Measurements from ENCODE around the gene USHBP1. TPM values are rescaled to one million over a fixed set of nuclear protein-coding genes. Genes with fewer than 3 reads are reported as not detected.
"Not testable (repeated sequence)": the region's sequence is repeated elsewhere in the genome, so short reads cannot be mapped to it uniquely, and the experiment has no call there.

Gene USHBP1
- total and polyA plus RNA-seq, 5 donors from 2014 or later, result not detected

DNA sequence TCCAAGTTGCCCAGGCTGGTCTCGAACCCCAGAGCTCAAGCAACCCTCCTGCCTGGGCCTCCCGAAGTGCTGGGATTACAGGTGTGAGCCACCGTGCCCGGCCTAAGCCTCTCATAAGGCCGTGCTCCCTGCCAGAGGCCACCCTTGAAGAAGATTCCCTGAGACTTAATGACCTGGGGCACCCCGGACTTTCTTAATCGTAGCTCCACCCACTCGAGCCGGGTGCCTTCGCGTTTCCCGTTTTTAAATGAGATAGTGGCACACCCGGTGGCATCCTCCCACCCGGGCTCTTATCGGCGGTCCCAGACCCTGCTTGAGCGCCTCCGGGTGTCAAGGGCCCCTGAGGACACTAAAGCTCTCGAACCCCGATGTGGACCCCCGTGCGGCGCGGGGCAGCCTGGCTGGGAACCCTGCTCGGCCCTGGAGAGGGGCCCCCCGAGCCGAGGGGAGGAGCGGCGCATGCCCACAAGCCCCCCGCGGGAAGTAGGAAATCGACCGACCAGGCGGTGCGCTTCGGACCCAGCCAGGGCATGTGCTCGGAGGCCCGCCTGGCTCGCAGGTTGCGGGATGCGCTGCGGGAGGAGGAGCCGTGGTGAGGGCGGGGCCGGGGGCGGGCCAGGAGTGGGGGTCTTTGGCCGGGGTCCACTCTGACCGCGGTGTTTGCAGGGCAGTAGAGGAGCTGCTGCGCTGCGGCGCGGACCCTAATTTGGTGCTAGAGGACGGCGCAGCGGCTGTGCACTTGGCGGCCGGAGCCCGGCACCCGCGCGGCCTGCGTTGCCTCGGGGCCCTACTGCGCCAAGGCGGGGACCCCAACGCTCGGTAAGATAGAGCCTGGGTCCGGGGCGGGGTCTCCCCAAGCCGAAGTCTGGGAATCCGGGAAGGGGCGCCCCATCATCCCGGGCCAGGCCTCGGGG, 17.1 kb upstream of the USHBP1 start, which contains the start of gene ANKLE1:
Gene ANKLE1 (plus strand): TSS at position 511 of the 914 bp plus-strand sequence. CDS start 20 bp downstream, at position 531.
- H3K27me3 Mint-ChIP-seq, result no peaks in the 10 kb centered on the region
- H3K36me3 Mint-ChIP-seq, result peaks cover 10% of the 10 kb centered on the region
- H3K9me3 ChIP-seq (ENCODE audit: control insufficient read depth in 2 of 2, low read length in 2 of 2), result no peaks in the 10 kb centered on the region
- H3K4me3 ChIP-seq (ENCODE audit: low read depth, low read length), result peak within 1 kb of the TSS; percentile 15
- H3K27ac Mint-ChIP-seq, result no peak within 1 kb of the TSS
- ATAC-seq (ENCODE audit: low read depth in 2 of 2) (peak in 1 of 2 donors; percentile 34), DNase-seq (peak in 1 of 3 donors; percentile 56)
- H3K4me1 Mint-ChIP-seq, result peaks cover 0 to 11% (median 2%) of the 10 kb centered on the region in 4 donors
- H3K36me3 ChIP-seq (ENCODE audit: control insufficient read depth, insufficient read depth, low read length), result peaks cover 13% of the 10 kb centered on the region
- no peaks in the 10 kb centered on the region for H3K27me3 ChIP-seq (ENCODE audit: control insufficient read depth, insufficient read depth, low read length)
- H3K27ac ChIP-seq (ENCODE audit: insufficient read depth, low read length, poor library complexity, severe bottlenecking), result no peak within 1 kb of the TSS
- no peaks in the 10 kb centered on the region for H3K9me3 Mint-ChIP-seq
- H3K4me3 Mint-ChIP-seq, result peak within 1 kb of the TSS; percentile 60 to 91 (median 79)
- peaks cover 15% of the 10 kb centered on the region for H3K4me1 ChIP-seq (ENCODE audit: control insufficient read depth, insufficient read depth, low read length, poor library complexity, severe bottlenecking)

DNA sequence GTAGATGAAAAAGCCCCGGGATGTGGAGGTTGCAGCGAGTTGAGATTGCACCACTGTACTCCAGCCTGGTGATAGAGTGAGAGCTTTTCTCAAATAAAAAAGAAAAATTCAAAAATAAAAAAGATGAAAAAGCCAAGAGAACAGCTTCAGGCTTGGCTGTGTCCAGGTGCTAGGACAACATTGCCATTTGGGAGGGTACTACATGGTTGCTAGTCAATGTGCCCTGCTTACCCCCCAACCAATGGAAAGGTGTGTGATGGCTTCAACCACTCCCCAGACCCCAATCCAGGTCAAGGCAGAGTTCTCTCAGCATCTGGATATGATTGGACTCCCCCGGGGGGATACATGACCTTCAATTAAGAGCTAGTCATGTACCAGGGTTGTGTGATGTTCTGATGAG, 14.9 kb upstream of the USHBP1 start:
- H3K27me3 Mint-ChIP-seq, result no peaks in the 10 kb centered on the region
- H3K4me1 Mint-ChIP-seq, result peaks cover 0 to 11% (median 2%) of the 10 kb centered on the region in 4 donors
- peaks cover 15% of the 10 kb centered on the region for H3K4me1 ChIP-seq (ENCODE audit: control insufficient read depth, insufficient read depth, low read length, poor library complexity, severe bottlenecking)

DNA sequence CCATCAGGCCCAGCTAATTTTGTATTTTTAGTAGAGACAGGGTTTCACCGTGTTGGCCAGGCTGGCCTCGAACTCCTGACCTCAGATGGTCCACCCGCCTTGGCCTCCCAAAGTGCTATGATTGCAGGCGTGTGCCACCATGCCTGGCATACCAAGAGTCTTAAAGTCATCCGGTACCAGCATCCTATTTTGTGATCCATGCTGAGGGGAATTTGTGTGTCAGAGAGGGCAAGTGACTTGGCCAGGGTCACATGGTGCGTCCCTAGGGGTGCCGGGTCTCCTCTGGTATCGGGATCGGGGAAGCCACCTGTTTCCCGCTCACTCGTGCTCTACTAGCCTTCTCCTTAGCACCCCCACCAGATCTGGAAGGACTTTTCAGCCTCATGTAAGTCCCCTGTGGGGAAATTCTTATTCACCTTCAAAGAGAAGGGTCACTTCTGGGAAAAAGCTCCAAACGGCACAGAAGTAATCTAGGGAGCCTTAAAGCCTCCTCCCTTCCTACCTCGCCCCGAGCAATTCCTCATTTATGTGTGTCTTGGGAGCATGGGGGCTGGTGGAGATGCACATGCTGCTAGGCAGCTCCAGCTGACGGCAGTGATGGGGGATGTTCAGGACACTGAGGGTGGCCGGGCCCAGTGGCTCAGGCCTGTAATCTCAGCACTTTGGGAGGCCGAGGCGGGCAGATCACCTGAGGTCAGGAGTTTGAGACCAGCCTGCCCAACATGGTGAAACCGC, 11.1 kb upstream of the USHBP1 start:
- no peak overlapping the region for H3K4me3 ChIP-seq (ENCODE audit: low read depth, low read length)
- peaks cover 23% of the 10 kb centered on the region for H3K36me3 Mint-ChIP-seq
- no peaks in the 10 kb centered on the region for H3K9me3 Mint-ChIP-seq
- ATAC-seq (ENCODE audit: low read depth in 2 of 2) (no peak), DNase-seq (no peak)
- no peaks in the 10 kb centered on the region for H3K9me3 ChIP-seq (ENCODE audit: control insufficient read depth in 2 of 2, low read length in 2 of 2)
- H3K4me1 ChIP-seq (ENCODE audit: control insufficient read depth, insufficient read depth, low read length, poor library complexity, severe bottlenecking), result no peaks in the 10 kb centered on the region
- H3K27me3 ChIP-seq (ENCODE audit: control insufficient read depth, insufficient read depth, low read length), result no peaks in the 10 kb centered on the region
- H3K4me1 Mint-ChIP-seq, result peaks cover 0 to 4% (median 0%) of the 10 kb centered on the region in 4 donors
- H3K36me3 ChIP-seq (ENCODE audit: control insufficient read depth, insufficient read depth, low read length), result peaks cover 57% of the 10 kb centered on the region
- no peak overlapping the region for H3K27ac Mint-ChIP-seq
- H3K27me3 Mint-ChIP-seq, result no peaks in the 10 kb centered on the region
- no peak overlapping the region for H3K4me3 Mint-ChIP-seq
- no peak overlapping the region for H3K27ac ChIP-seq (ENCODE audit: insufficient read depth, low read length, poor library complexity, severe bottlenecking)

More for the DNA sequence above, 14.9 kb upstream of the USHBP1 start:
- ATAC-seq (ENCODE audit: low read depth in 2 of 2) (no peak), DNase-seq (no peak)
- no peaks in the 10 kb centered on the region for H3K9me3 Mint-ChIP-seq
- peak overlapping the region in 1 of 4 donors; percentile 32 for H3K4me3 Mint-ChIP-seq
- peaks cover 31% of the 10 kb centered on the region for H3K36me3 ChIP-seq (ENCODE audit: control insufficient read depth, insufficient read depth, low read length)
- H3K4me3 ChIP-seq (ENCODE audit: low read depth, low read length), result no peak overlapping the region
- H3K36me3 Mint-ChIP-seq, result peaks cover 19% of the 10 kb centered on the region
- H3K27ac Mint-ChIP-seq, result no peak overlapping the region
- no peaks in the 10 kb centered on the region for H3K27me3 ChIP-seq (ENCODE audit: control insufficient read depth, insufficient read depth, low read length)
- no peaks in the 10 kb centered on the region for H3K9me3 ChIP-seq (ENCODE audit: control insufficient read depth in 2 of 2, low read length in 2 of 2)
- H3K27ac ChIP-seq (ENCODE audit: insufficient read depth, low read length, poor library complexity, severe bottlenecking), result no peak overlapping the region

DNA sequence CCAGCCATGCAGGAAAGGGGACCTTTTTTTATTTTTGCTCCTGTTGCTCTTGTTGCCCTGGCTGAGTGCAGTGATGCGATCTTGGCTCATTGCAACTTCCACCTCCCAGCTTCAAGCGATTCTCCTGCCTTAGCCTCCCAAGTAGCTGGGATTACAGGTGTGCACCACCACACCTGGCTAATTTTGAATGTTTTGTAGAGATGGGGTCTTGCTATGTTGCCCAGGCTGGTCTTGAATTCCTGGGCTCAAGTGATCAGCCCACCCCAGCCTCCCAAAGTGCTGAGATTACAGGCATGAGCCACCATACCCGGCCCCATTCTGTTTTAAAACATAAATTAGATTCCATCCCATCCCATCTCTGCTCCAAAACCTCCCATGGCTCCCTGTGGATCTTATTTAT, 10.3 kb upstream of the USHBP1 start:
- H3K36me3 Mint-ChIP-seq, result peaks cover 26% of the 10 kb centered on the region
- H3K4me1 Mint-ChIP-seq, result not testable (repeated sequence)

DNA sequence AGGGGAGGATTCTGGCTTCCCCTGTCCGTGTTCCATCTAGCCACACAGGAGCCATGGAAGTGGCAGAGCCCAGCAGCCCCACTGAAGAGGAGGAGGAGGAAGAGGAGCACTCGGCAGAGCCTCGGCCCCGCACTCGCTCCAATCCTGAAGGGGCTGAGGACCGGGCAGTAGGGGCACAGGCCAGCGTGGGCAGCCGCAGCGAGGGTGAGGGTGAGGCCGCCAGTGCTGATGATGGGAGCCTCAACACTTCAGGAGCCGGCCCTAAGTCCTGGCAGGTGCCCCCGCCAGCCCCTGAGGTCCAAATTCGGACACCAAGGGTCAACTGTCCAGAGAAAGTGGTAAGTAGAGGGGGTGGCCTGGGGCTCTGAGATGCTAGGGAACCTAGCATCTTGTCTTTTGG, 4.2 kb upstream of the USHBP1 start:
- ATAC-seq (ENCODE audit: low read depth in 2 of 2), result no peak
- H3K27me3 Mint-ChIP-seq, result peaks cover 5% of the 10 kb centered on the region
- no peak overlapping the region for H3K27ac Mint-ChIP-seq
- Histone ChIP-seq H3K4me3 (ENCODE audit: low read depth, low read length) (no peak overlapping the region), H3K36me3 (ENCODE audit: control insufficient read depth, insufficient read depth, low read length) (peaks cover 29% of the 10 kb centered on the region), H3K27ac (ENCODE audit: insufficient read depth, low read length, poor library complexity, severe bottlenecking) (no peak overlapping the region), H3K4me1 (ENCODE audit: control insufficient read depth, insufficient read depth, low read length, poor library complexity, severe bottlenecking) (peaks cover 23% of the 10 kb centered on the region), H3K27me3 (ENCODE audit: control insufficient read depth, insufficient read depth, low read length) (no peaks in the 10 kb centered on the region), H3K9me3 (ENCODE audit: control insufficient read depth in 2 of 2, low read length in 2 of 2) (no peaks in the 10 kb centered on the region)
- H3K36me3 Mint-ChIP-seq, result peaks cover 7% of the 10 kb centered on the region
- peaks cover 6 to 34% (median 12%) of the 10 kb centered on the region in 4 donors for H3K4me1 Mint-ChIP-seq
- DNase-seq, result no peak
- peak overlapping the region in 3 of 4 donors; percentile 38 to 56 (median 50) for H3K4me3 Mint-ChIP-seq
- no peaks in the 10 kb centered on the region for H3K9me3 Mint-ChIP-seq

More for the DNA sequence above, 10.3 kb upstream of the USHBP1 start:
- not testable (repeated sequence) for H3K27me3 Mint-ChIP-seq; H3K9me3 Mint-ChIP-seq; H3K4me3 ChIP-seq (ENCODE audit: low read depth, low read length); H3K9me3 ChIP-seq (ENCODE audit: control insufficient read depth in 2 of 2, low read length in 2 of 2); H3K4me1 ChIP-seq (ENCODE audit: control insufficient read depth, insufficient read depth, low read length, poor library complexity, severe bottlenecking); H3K27me3 ChIP-seq (ENCODE audit: control insufficient read depth, insufficient read depth, low read length); H3K27ac ChIP-seq (ENCODE audit: insufficient read depth, low read length, poor library complexity, severe bottlenecking); H3K27ac Mint-ChIP-seq; ATAC-seq (ENCODE audit: low read depth in 2 of 2); DNase-seq; H3K4me3 Mint-ChIP-seq
- H3K36me3 ChIP-seq (ENCODE audit: control insufficient read depth, insufficient read depth, low read length), result peaks cover 61% of the 10 kb centered on the region

DNA sequence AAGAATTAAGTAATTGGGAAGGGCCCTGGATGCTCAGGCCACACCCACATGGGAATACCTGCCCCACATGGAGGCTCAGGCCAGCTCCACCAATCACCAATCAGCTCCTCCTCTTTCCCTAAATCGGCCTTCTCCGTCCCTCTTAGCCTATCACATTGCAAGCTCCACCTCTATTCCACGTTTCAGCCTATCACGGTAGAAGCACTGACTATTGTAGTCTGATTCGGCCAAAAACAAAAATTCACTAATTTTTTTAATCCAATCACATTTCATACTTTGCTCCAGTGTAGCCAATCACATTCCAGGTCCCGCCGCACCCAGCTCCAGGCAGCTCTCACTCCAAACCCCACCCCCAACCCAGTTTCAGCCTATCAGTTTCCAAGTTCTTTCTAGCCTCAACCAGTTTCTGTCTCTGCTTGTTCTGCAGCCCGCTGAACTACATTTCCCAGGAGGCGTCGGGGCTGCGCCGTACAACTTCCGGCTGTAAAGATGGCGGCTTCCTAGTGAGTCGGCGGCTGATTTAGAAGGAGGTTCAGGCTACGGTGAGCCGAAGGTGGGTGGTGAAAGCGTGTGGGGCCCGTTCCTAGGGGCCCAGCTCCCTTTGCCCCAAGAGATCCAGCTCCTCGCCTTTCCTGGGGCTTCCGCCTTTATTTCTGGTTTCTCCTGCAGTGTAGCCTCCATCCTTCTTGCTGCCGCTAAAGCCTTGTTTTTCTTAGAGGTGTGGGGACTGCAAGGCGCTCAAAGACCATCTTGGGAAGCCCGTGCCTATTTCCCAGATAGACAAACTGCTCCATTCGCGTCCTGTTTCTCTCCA, 2.6 kb upstream of the USHBP1 start, which contains the start of gene BABAM1:
Gene BABAM1 (plus strand): TSS at position 469 of the 814 bp plus-strand sequence. CDS start 1,364 bp downstream, outside the sequence.
- Histone ChIP-seq H3K4me1 (ENCODE audit: control insufficient read depth, insufficient read depth, low read length, poor library complexity, severe bottlenecking) (peaks cover 23% of the 10 kb centered on the region), H3K4me3 (ENCODE audit: low read depth, low read length) (peak within 1 kb of the TSS; percentile 90), H3K27ac (ENCODE audit: insufficient read depth, low read length, poor library complexity, severe bottlenecking) (peak within 1 kb of the TSS; percentile 77), H3K27me3 (ENCODE audit: control insufficient read depth, insufficient read depth, low read length) (no peaks in the 10 kb centered on the region), H3K9me3 (ENCODE audit: control insufficient read depth in 2 of 2, low read length in 2 of 2) (no peaks in the 10 kb centered on the region), H3K36me3 (ENCODE audit: control insufficient read depth, insufficient read depth, low read length) (peaks cover 22% of the 10 kb centered on the region)
- ATAC-seq (ENCODE audit: low read depth in 2 of 2) (peak; percentile 93), DNase-seq (peak; percentile 95 to 99 (median 98))
- Mint-ChIP-seq H3K9me3 (no peaks in the 10 kb centered on the region), H3K36me3 (peaks cover 7% of the 10 kb centered on the region), H3K27ac (peak within 1 kb of the TSS; percentile 56 to 89 (median 73)), H3K27me3 (peaks cover 5% of the 10 kb centered on the region), H3K4me1 (peaks cover 6 to 34% (median 12%) of the 10 kb centered on the region in 4 donors), H3K4me3 (peak within 1 kb of the TSS; percentile 81 to 88 (median 87))

DNA sequence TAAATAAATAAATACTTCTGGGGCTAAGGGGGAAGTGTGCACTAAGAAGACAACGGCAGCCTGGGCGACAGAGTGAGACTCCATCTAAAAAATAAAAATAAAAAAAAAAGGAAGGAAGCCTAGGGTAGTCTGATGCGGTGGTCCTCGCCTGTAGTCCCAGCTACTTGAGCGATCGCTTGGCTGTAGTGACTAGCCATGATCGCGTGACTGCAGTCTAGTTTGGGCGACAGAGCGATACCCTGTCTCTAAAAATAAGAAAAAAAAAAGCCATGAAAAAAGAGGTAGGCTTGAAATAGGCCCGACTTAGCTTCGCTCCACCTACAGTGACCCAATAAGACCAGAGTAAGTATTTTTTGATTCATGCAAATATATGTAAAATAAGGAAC, 2.0 kb upstream of the USHBP1 start:
- peak overlapping the region; percentile 81 to 88 (median 87) for H3K4me3 Mint-ChIP-seq
- Histone ChIP-seq H3K27me3 (ENCODE audit: control insufficient read depth, insufficient read depth, low read length) (no peaks in the 10 kb centered on the region), H3K4me3 (ENCODE audit: low read depth, low read length) (peak overlapping the region; percentile 55), H3K9me3 (ENCODE audit: control insufficient read depth in 2 of 2, low read length in 2 of 2) (no peaks in the 10 kb centered on the region), H3K4me1 (ENCODE audit: control insufficient read depth, insufficient read depth, low read length, poor library complexity, severe bottlenecking) (peaks cover 23% of the 10 kb centered on the region), H3K36me3 (ENCODE audit: control insufficient read depth, insufficient read depth, low read length) (peaks cover 16% of the 10 kb centered on the region), H3K27ac (ENCODE audit: insufficient read depth, low read length, poor library complexity, severe bottlenecking) (peak overlapping the region; percentile 77)
- H3K9me3 Mint-ChIP-seq, result no peaks in the 10 kb centered on the region
- H3K27me3 Mint-ChIP-seq, result peaks cover 5% of the 10 kb centered on the region
- peak overlapping the region; percentile 56 to 76 (median 73) for H3K27ac Mint-ChIP-seq
- H3K36me3 Mint-ChIP-seq, result peaks cover 7% of the 10 kb centered on the region
- DNase-seq (no peak), ATAC-seq (ENCODE audit: low read depth in 2 of 2) (no peak)
- H3K4me1 Mint-ChIP-seq, result peaks cover 6 to 34% (median 12%) of the 10 kb centered on the region in 4 donors
